T-helper 17 cell (primary cell): Measurements from ENCODE around the gene ITGB7. TPM values are rescaled to one million over a fixed set of nuclear protein-coding genes. Genes with fewer than 3 reads are reported as not detected.

Experiments used
- ATAC-seq: fragments of 150-1000 bp; cut with Tn5 transposase; 2 replicates; pipeline ENCODE4 v1.10.0; 2021; ENCODE audit warnings: mild to moderate bottlenecking, moderate library complexity
- DNase-seq, 3 donors: peaks; one replicate each; pipeline versions ENCODE4 v3.0.0 to v3.0.0-alpha.2; 2020 to 2021
- H3K9me3 ChIP-seq: one replicate; pipeline ENCODE4 v1.7.0; 2013; ENCODE audit warnings: low read length, mild to moderate bottlenecking; ENCODE audit not compliant: control insufficient read depth, poor library complexity, severe bottlenecking
- H3K27ac Mint-ChIP-seq: one replicate; pipeline ENCODE4 v1.8.0; 2022; ENCODE audit warnings: mild to moderate bottlenecking, moderate library complexity, mixed read lengths
- H3K27me3 Mint-ChIP-seq: one replicate; pipeline ENCODE4 v1.8.0; 2022; ENCODE audit warnings: mixed read lengths
- H3K36me3 Mint-ChIP-seq: one replicate; pipeline ENCODE4 v1.8.0; 2022; ENCODE audit warnings: low read depth, mixed read lengths
- H3K4me1 Mint-ChIP-seq: one replicate; pipeline ENCODE4 v1.8.0; 2022; ENCODE audit warnings: mild to moderate bottlenecking, mixed read lengths
- H3K4me3 Mint-ChIP-seq: one replicate; pipeline ENCODE4 v1.8.0; 2022; ENCODE audit warnings: mild to moderate bottlenecking, moderate library complexity, mixed read lengths
- total RNA-seq, 4 donors: library from RNA in 2 of 4; stranded (reverse) in 2 of 4; gene quantifications; one replicate each; pipeline ENCODE4 v1.2.3 and lab custom pipeline; 2022 to 2026

Gene ITGB7
- total RNA-seq, 2 donors from 2014 or later = 306 to 367 TPM

- ATAC-seq (no peak), DNase-seq (no peak)
- no peak overlapping the region for H3K4me3 Mint-ChIP-seq
- H3K36me3 Mint-ChIP-seq = peaks cover 16% of the 10 kb centered on the region
- H3K9me3 ChIP-seq = no peaks in the 10 kb centered on the region
- H3K27ac Mint-ChIP-seq = peak overlapping the region; percentile 99
- H3K4me1 Mint-ChIP-seq = peaks cover 41% of the 10 kb centered on the region
- no peaks in the 10 kb centered on the region for H3K27me3 Mint-ChIP-seq
Observed at GRCh38 chr12:53194973-53195372, 12.1 kb downstream of the ITGB7 start.

- peak overlapping the region; percentile 99 for H3K27ac Mint-ChIP-seq
- H3K36me3 Mint-ChIP-seq = peaks cover 13% of the 10 kb centered on the region
- ATAC-seq (no peak), DNase-seq (no peak)
- H3K27me3 Mint-ChIP-seq = no peaks in the 10 kb centered on the region
- H3K4me1 Mint-ChIP-seq = peaks cover 36% of the 10 kb centered on the region
- no peak overlapping the region for H3K4me3 Mint-ChIP-seq
- no peaks in the 10 kb centered on the region for H3K9me3 ChIP-seq
Observed at GRCh38 chr12:53193985-53194716, 12.9 kb downstream of the ITGB7 start.

- H3K27ac Mint-ChIP-seq = peak overlapping the region; percentile 99
- no peak overlapping the region for H3K4me3 Mint-ChIP-seq
- DNase-seq = no peak
- H3K4me1 Mint-ChIP-seq = peaks cover 25% of the 10 kb centered on the region
- peaks cover 13% of the 10 kb centered on the region for H3K36me3 Mint-ChIP-seq
- H3K27me3 Mint-ChIP-seq = no peaks in the 10 kb centered on the region
- no peaks in the 10 kb centered on the region for H3K9me3 ChIP-seq
- ATAC-seq = no peak
Observed at GRCh38 chr12:53193040-53193439, 14.0 kb downstream of the ITGB7 start.

GRCh38 chr12:53192531-53193021, 14.5 kb downstream of the ITGB7 start:
- Mint-ChIP-seq H3K27ac (peak overlapping the region; percentile 99), H3K36me3 (peaks cover 11% of the 10 kb centered on the region), H3K27me3 (no peaks in the 10 kb centered on the region), H3K4me3 (no peak overlapping the region), H3K4me1 (peaks cover 22% of the 10 kb centered on the region)
- no peak for ATAC-seq
- no peaks in the 10 kb centered on the region for H3K9me3 ChIP-seq
- DNase-seq = no peak

- H3K9me3 ChIP-seq = no peaks in the 10 kb centered on the region
- peaks cover 22% of the 10 kb centered on the region for H3K4me1 Mint-ChIP-seq
- no peak for DNase-seq
- no peaks in the 10 kb centered on the region for H3K27me3 Mint-ChIP-seq
- ATAC-seq = no peak
- H3K36me3 Mint-ChIP-seq = peaks cover 14% of the 10 kb centered on the region
- H3K27ac Mint-ChIP-seq = peak overlapping the region; percentile 24
- no peak overlapping the region for H3K4me3 Mint-ChIP-seq
Observed at GRCh38 chr12:53191885-53192530, 15.0 kb downstream of the ITGB7 start.

- no peak for ATAC-seq
- Mint-ChIP-seq H3K36me3 (peaks cover 10% of the 10 kb centered on the region), H3K27me3 (no peaks in the 10 kb centered on the region), H3K27ac (peak overlapping the region; percentile 66), H3K4me1 (peaks cover 16% of the 10 kb centered on the region), H3K4me3 (no peak overlapping the region)
- DNase-seq = no peak
- no peaks in the 10 kb centered on the region for H3K9me3 ChIP-seq
Observed at GRCh38 chr12:53191096-53191884, 15.8 kb downstream of the ITGB7 start.

- Mint-ChIP-seq H3K4me1 (peaks cover 17% of the 10 kb centered on the region), H3K4me3 (no peak overlapping the region), H3K27ac (peak overlapping the region; percentile 66), H3K27me3 (no peaks in the 10 kb centered on the region), H3K36me3 (peaks cover 10% of the 10 kb centered on the region)
- peak; percentile 31 to 37 (median 34) for DNase-seq
- ATAC-seq = peak; percentile 90
- no peaks in the 10 kb centered on the region for H3K9me3 ChIP-seq
Observed at GRCh38 chr12:53190108-53190729, 16.8 kb downstream of the ITGB7 start.

GRCh38 chr12:53187145-53187899, 19.7 kb downstream of the ITGB7 start:
- Mint-ChIP-seq H3K27ac (no peak overlapping the region), H3K27me3 (no peaks in the 10 kb centered on the region), H3K4me3 (no peak overlapping the region), H3K36me3 (peaks cover 13% of the 10 kb centered on the region), H3K4me1 (peaks cover 31% of the 10 kb centered on the region)
- no peak for DNase-seq
- ATAC-seq = no peak
- H3K9me3 ChIP-seq = no peaks in the 10 kb centered on the region

- ATAC-seq (no peak), DNase-seq (no peak)
- Mint-ChIP-seq H3K27me3 (no peaks in the 10 kb centered on the region), H3K36me3 (peaks cover 11% of the 10 kb centered on the region), H3K27ac (no peak overlapping the region), H3K4me3 (no peak overlapping the region), H3K4me1 (peaks cover 34% of the 10 kb centered on the region)
- no peaks in the 10 kb centered on the region for H3K9me3 ChIP-seq
Observed at GRCh38 chr12:53186745-53187144, 20.3 kb downstream of the ITGB7 start.

- Mint-ChIP-seq H3K27ac (peak overlapping the region; percentile 62), H3K27me3 (no peaks in the 10 kb centered on the region), H3K36me3 (peaks cover 11% of the 10 kb centered on the region), H3K4me1 (peaks cover 34% of the 10 kb centered on the region), H3K4me3 (no peak overlapping the region)
- ATAC-seq (no peak), DNase-seq (no peak)
- no peaks in the 10 kb centered on the region for H3K9me3 ChIP-seq
Observed at GRCh38 chr12:53185582-53186153, 21.4 kb downstream of the ITGB7 start.

- Mint-ChIP-seq H3K27ac (peak overlapping the region; percentile 63), H3K4me1 (peaks cover 37% of the 10 kb centered on the region), H3K36me3 (peaks cover 11% of the 10 kb centered on the region), H3K4me3 (no peak overlapping the region), H3K27me3 (no peaks in the 10 kb centered on the region)
- ATAC-seq = no peak
- DNase-seq = no peak
- no peaks in the 10 kb centered on the region for H3K9me3 ChIP-seq
Observed at GRCh38 chr12:53184828-53185227, 22.2 kb downstream of the ITGB7 start.

- DNase-seq (no peak), ATAC-seq (no peak)
- no peak overlapping the region for H3K27ac Mint-ChIP-seq
- H3K36me3 Mint-ChIP-seq = peaks cover 11% of the 10 kb centered on the region
- no peaks in the 10 kb centered on the region for H3K9me3 ChIP-seq
- peak overlapping the region; percentile 96 for H3K4me3 Mint-ChIP-seq
- peaks cover 44% of the 10 kb centered on the region for H3K4me1 Mint-ChIP-seq
- H3K27me3 Mint-ChIP-seq = no peaks in the 10 kb centered on the region
Observed at GRCh38 chr12:53182903-53183302, 24.1 kb downstream of the ITGB7 start.
